HG03280 (cell line): ENCODE results near the gene PML.
"Not testable (repeated sequence)": the region's sequence is repeated elsewhere in the genome, so short reads cannot be mapped to it uniquely, and the experiment has no call there.

Experiments
- ATAC-seq: cut with Tn5 transposase; IDR thresholded peaks from one replicate; pipeline ENCODE4 v1.9.1; 2021; ENCODE audit warnings: mild to moderate bottlenecking, moderate library complexity; ENCODE audit not compliant: unreplicated experiment

PML gene

DNA sequence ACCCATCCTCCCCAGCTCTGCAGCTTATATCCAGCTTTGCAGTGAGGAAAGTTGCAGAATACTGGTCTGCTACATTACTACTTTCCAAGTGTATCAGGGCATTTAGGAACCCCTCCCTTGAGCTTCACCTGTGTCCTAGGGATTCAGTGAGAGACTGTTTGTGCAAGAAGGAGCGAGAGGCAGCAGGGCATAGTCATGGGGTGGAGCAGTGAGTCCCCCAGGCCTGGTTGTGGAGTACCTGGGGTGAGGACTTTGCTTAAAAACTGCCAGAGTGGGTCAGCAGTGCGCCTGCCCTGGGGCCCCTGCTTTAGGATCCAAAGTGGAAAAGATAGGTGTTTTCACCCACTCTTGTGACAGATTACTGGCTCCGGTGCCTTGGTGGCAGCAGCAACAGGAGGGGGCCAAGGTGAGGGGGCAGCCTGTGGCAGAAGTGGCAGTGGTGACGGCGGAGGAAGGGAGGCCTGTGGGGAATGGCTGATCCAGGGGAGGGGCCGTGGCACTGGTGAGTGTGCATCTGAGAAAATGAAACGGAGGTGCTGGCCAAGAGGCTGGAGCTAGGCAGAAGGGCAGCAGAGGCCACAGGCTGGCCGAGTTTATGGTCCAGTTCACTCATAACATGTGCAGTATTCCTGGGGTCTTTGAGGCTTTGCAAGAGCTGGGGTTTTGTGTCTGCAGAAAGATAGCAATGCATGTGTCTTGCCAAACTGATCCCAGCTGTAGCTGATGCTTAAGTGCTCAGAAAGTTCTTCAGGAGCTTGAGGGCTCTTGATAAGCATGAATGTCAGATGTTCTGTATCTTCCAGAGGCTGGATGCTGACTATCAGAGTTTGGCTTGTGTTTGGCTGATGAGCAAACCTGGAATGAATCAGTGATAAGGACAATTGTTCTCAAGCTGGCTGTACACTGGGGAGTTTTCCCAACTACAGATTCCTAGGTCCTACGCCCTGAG is 44.5 kb downstream of the PML start:
- ATAC-seq = no peak

DNA sequence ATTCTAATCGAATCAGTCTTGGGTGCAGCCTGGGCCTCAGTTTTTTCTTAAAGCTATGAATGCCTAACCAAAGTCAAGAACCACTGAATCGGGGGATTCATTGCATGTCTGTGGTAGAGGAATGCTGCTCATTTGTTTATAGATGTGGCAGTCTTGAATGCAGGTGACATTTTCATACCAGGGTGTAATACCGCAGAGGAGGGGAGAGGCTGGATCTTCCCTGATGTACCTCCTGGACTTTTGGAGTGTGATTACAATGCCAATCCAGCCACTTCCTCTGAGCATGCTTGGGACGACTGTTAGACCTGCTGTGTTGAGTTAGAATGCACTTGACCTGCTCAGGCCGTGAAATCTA is 45.1 kb downstream of the PML start:
- ATAC-seq = no peak

DNA sequence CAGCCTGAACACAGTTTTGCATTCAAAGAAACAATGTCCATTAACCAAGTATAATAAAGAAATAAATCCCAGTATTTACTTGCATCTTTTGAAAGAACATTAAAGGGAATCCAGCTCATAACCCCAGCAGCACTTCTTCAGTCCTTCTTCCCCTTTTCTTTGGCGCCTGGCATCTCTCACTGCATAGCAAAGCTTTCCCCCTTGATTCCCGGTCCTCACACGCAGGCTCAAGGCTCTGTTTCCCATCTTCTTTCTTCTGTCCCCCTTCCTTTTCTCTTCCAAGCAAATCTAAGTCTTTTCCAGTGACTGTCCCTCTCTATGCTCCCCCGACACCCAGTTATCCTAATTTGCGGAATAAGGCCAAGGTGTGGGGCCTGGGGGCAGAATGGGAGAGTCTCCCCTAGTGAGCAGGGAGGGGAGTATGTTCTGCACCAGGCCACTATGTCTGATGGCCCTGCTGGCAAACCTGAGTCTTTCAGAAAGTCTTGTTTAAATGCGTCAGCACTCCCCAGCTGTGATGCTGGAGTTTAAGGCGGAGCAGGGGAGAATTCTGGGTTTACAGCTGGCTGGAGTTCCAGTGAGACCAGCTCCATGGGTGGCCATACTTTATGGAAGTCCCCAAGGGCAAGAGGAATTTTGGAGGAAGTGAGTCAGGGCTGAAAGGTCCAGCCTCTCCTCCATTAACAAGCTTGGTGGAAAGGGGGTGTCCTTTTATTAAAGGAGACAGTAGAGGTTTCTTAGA is 45.8 kb downstream of the PML start:
- ATAC-seq = no peak

- ATAC-seq = no peak
Observed at GRCh38 chr15:74041311-74041756, 46.8 kb downstream of the PML start.

DNA sequence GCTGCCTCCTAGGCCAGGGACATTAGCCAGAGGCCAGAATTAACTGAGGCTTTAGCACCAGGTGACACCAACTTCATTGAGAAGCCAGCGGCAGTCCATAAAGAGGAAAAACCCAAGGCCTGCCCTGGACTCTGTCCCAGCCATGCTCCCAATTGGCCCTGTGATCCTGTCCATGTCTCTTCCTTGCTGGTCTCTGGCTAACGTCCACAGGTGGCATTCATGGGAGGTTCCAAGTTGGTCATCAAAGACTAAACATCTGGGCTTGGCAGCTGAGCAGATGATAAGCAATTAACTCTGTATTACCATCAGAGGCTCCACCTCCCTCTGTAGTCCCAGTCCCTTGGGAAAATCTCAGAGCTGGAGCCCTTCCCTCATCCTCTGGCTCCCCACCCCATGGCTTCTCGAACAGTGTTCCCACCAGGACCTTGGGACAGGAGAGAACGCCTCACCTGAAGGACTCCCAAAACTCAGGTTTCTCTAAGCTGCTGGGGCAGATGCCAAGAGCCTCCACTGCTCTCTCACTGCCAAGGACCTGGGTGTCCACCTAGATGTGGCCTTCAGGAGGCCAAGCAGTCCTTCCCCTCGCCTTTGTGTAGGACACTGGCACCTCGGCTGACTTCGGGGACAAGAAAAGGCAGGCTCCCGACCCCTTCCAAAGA is 47.4 kb downstream of the PML start:
- ATAC-seq = no peak

DNA sequence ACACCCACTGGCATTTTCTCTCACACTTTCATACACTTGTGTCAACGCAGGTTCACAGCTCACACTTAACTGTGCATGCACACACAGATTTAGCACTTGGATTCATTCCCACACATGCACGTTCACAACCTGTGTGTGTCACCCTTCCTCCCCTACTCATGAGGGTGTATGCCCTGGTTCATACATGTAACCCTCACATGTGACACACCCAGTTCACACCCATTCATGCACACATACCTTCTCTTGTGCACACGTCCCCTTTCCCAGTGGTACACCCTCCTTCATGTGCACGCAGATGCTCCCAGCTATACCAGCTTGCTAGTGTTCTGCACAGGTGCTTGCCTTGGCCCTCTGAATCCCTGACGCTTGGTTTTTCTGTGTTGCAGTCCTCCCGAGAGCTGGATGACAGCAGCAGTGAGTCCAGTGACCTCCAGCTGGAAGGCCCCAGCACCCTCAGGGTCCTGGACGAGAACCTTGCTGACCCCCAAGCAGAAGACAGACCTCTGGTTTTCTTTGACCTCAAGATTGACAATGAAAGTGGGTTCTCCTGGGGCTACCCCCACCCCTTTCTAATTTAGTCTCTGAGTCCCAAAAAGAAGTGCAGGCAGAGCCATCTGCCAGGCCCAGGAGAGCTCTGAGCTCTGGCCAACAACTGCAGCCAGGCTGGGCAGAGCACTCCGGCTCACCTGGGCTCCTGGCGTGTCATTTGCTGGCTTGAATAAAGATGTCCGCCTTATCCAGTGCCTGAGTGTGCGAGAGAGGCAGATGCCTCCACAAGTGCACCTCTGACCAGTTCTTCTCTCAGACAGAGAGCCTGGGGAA is 48.3 kb downstream of the PML start:
- ATAC-seq = no peak

GRCh38 chr15:74043425-74044266 is 49.1 kb downstream of the PML start:
- no peak for ATAC-seq

GRCh38 chr15:74044267-74045110 is 50.0 kb downstream of the PML start:
- ATAC-seq = no peak

- ATAC-seq = no peak
Observed at GRCh38 chr15:74045184-74045583, 50.7 kb downstream of the PML start.

DNA sequence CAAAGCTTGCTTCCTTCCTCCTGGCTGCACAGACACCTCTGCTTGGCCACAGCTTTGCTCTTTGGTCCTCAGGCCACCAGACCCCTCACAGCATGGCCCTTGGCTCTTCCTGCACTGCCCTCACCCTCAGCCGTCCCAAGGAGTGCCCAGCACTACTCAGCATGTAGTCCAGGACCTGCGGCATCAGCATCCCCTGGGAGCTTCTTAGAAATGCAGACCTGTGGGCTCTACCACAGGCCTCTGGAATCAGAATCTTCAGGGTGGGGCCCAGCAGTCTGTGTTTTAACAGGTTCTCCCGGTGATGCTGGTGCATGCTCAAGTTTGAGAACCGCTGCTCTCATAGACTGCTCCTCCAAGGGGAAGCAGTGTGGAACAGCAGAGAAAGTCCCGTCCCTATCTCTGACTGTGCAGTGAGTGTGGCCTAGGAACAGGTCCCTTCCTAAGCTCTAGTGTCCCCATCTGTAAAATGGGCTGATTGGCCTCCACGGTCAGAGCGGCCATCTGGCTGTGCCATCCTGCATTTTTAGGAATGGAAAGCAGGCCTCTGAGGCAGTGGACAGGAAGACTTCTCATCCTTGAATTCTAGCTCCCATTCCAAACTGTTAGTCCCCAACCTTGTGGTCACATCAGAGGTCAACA is 51.2 kb downstream of the PML start:
- no peak for ATAC-seq

GRCh38 chr15:74046275-74046674 is 51.8 kb downstream of the PML start:
- no peak for ATAC-seq

DNA sequence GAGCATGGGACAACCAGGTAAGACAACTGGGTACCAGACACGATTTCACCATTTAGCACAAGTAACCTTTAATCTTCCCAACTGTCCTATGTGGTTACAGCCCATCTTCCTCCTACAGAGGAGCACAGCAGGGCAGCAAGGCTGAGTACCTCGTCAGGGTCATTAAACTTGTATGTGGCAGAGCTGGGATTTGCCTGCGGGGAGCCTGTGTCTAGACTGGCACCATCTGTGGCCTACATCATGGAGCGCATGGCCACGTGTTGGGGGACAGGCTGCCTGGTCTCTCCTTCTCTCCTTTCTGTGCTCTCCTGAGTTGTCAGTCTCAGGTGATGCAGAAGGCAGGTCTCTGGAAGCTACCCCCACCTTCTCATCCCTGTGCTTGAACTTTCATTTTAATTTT is 55.6 kb downstream of the PML start:
- no peak for ATAC-seq

- ATAC-seq = no peak
Observed at GRCh38 chr15:74050556-74051234, 56.2 kb downstream of the PML start.

- ATAC-seq = not testable (repeated sequence)
Observed at GRCh38 chr15:74052271-74053260, 58.0 kb downstream of the PML start.

DNA sequence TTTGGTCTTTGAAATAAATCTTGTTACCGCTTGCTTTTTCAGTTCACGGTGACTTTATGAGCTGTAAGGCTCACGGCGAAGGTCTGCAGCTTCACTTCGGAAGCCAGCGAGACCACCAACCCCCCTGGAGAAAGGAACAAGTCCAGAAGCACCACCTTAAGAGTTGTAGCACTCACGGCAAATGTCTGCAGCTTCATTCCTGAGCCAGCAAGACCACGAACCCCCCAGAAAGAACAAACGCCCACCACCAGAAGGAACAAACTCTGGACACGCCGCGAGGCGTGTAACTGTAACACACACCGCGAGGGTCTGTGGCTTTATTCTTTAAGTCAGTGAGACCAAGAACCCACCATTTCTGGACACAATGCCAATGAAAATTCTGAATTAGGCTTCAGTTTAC is 59.0 kb downstream of the PML start:
- no peak for ATAC-seq

- ATAC-seq = no peak
Observed at GRCh38 chr15:74053941-74054529, 59.5 kb downstream of the PML start.
